ENCODE measurements around the gene ANOS1. TPM values are rescaled to one million over a fixed set of nuclear protein-coding genes. Genes with fewer than 3 reads are reported as not detected.

The ANOS1 gene
- total RNA-seq, 1 experiment from 2014 or later, result 0.18 TPM

GRCh38 chrX:8647176-8647575 lies 84.8 kb downstream of the ANOS1 start:
- no peak overlapping the region for H3K27ac ChIP-seq (ENCODE audit: low read length)
- DNase-seq (ENCODE audit: low read depth, low spot score) (no peak), ATAC-seq (no peak)
- no peak overlapping the region for H3K4me3 ChIP-seq (ENCODE audit: low read depth in 2 of 2, low read length in 2 of 2)
- no peaks in the 10 kb centered on the region for H3K9me3 ChIP-seq (ENCODE audit: control insufficient read depth, insufficient read depth, low read depth, low read length)
- TF ChIP-seq POLR2AphosphoS5 (IDR thresholded peaks at IDR 0.05; ENCODE audit: low read depth, low read length), result no peak
- TF ChIP-seq TCF7L2 (IDR thresholded peaks at IDR 0.05; ENCODE audit: low read depth, low read length), result no peak
- no peak for TF ChIP-seq SIN3A (IDR thresholded peaks at IDR 0.05; ENCODE audit: borderline replicate concordance, insufficient read depth, low read depth, low read length)
- TF ChIP-seq, protein P1, sequence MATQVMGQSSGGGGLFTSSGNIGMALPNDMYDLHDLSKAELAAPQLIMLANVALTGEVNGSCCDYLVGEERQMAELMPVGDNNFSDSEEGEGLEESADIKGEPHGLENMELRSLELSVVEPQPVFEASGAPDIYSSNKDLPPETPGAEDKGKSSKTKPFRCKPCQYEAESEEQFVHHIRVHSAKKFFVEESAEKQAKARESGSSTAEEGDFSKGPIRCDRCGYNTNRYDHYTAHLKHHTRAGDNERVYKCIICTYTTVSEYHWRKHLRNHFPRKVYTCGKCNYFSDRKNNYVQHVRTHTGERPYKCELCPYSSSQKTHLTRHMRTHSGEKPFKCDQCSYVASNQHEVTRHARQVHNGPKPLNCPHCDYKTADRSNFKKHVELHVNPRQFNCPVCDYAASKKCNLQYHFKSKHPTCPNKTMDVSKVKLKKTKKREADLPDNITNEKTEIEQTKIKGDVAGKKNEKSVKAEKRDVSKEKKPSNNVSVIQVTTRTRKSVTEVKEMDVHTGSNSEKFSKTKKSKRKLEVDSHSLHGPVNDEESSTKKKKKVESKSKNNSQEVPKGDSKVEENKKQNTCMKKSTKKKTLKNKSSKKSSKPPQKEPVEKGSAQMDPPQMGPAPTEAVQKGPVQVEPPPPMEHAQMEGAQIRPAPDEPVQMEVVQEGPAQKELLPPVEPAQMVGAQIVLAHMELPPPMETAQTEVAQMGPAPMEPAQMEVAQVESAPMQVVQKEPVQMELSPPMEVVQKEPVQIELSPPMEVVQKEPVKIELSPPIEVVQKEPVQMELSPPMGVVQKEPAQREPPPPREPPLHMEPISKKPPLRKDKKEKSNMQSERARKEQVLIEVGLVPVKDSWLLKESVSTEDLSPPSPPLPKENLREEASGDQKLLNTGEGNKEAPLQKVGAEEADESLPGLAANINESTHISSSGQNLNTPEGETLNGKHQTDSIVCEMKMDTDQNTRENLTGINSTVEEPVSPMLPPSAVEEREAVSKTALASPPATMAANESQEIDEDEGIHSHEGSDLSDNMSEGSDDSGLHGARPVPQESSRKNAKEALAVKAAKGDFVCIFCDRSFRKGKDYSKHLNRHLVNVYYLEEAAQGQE (IDR thresholded peaks at IDR 0.05; ENCODE audit: insufficient read depth in 1 of 2, low read depth in 2 of 2, low read length in 1 of 2), result no peak
- TF ChIP-seq, protein P2, sequence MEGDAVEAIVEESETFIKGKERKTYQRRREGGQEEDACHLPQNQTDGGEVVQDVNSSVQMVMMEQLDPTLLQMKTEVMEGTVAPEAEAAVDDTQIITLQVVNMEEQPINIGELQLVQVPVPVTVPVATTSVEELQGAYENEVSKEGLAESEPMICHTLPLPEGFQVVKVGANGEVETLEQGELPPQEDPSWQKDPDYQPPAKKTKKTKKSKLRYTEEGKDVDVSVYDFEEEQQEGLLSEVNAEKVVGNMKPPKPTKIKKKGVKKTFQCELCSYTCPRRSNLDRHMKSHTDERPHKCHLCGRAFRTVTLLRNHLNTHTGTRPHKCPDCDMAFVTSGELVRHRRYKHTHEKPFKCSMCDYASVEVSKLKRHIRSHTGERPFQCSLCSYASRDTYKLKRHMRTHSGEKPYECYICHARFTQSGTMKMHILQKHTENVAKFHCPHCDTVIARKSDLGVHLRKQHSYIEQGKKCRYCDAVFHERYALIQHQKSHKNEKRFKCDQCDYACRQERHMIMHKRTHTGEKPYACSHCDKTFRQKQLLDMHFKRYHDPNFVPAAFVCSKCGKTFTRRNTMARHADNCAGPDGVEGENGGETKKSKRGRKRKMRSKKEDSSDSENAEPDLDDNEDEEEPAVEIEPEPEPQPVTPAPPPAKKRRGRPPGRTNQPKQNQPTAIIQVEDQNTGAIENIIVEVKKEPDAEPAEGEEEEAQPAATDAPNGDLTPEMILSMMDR (IDR thresholded peaks at IDR 0.05), result no peak
- intact Hi-C loops (cut with micrococcal nuclease; ENCODE audit: unreplicated experiment) (no loop called here), in situ Hi-C loops (cut with HindIII; ENCODE audit: low pct_unique_long_range_greater_than_20kb, low sequenced_read_pairs) (no loop called here)
- POLR2A ChIA-PET, result no interaction called here
- H3K27me3 ChIP-seq (ENCODE audit: control insufficient read depth, insufficient read depth, low read length), result no peaks in the 10 kb centered on the region
- H3K36me3 ChIP-seq (ENCODE audit: control insufficient read depth, insufficient read depth, low read length), result no peaks in the 10 kb centered on the region
- CTCF ChIA-PET, result no interaction called here
- no TSS peak for BruUV-seq (replicated peaks)
- H3K4me1 ChIP-seq (ENCODE audit: control insufficient read depth, insufficient read depth, low read length), result no peaks in the 10 kb centered on the region

GRCh38 chrX:8639949-8640475 lies 91.9 kb downstream of the ANOS1 start:
- ChIA-PET POLR2A (no interaction called here), CTCF (no interaction called here)
- H3K36me3 ChIP-seq (ENCODE audit: control insufficient read depth, insufficient read depth, low read length), result no peaks in the 10 kb centered on the region
- TF ChIP-seq, protein P2 (IDR thresholded peaks at IDR 0.05), result no peak
- TF ChIP-seq TCF7L2 (IDR thresholded peaks at IDR 0.05; ENCODE audit: low read depth, low read length) (no peak), SIN3A (IDR thresholded peaks at IDR 0.05; ENCODE audit: borderline replicate concordance, insufficient read depth, low read depth, low read length) (no peak), POLR2AphosphoS5 (IDR thresholded peaks at IDR 0.05; ENCODE audit: low read depth, low read length) (no peak)
- TF ChIP-seq, protein P1 (IDR thresholded peaks at IDR 0.05; ENCODE audit: insufficient read depth in 1 of 2, low read depth in 2 of 2, low read length in 1 of 2), result no peak
- no TSS peak for BruUV-seq (replicated peaks)
- DNase-seq (ENCODE audit: low read depth, low spot score), result no peak
- no peak overlapping the region for H3K4me3 ChIP-seq (ENCODE audit: low read depth in 2 of 2, low read length in 2 of 2)
- no peak for ATAC-seq
- in situ Hi-C loops (cut with HindIII; ENCODE audit: low pct_unique_long_range_greater_than_20kb, low sequenced_read_pairs) (no loop called here), intact Hi-C loops (cut with micrococcal nuclease; ENCODE audit: unreplicated experiment) (no loop called here)
- H3K9me3 ChIP-seq (ENCODE audit: control insufficient read depth, insufficient read depth, low read depth, low read length), result no peaks in the 10 kb centered on the region
- H3K27ac ChIP-seq (ENCODE audit: low read length), result no peak overlapping the region
- H3K4me1 ChIP-seq (ENCODE audit: control insufficient read depth, insufficient read depth, low read length), result no peaks in the 10 kb centered on the region
- no peaks in the 10 kb centered on the region for H3K27me3 ChIP-seq (ENCODE audit: control insufficient read depth, insufficient read depth, low read length)

Measured in Panc1 (cell line).